ENCODE results near the gene DOCK3.

DNA sequence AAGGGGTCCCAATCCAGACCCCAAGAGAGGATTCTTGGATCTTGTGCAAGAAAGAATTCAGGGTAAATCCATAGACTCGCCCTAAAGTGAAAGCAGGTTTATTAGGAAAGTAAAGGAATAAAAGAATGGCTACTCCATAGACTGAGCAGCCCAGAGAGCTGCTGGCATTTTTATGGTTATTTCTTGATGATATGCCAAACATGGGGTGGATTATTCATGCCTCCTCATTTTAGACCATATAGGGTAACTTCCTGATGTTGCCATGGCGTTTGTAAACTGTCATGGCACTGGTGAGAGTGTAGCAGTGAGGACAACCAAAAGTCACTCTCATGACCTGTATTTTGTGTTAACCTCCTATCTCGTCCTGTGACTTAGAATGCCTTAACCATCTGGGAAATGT, 142.2 kb downstream of the DOCK3 start:
- TF ChIP-seq REST (IDR thresholded peaks at IDR 0.05; ENCODE audit: insufficient read depth in 1 of 2, low read depth in 2 of 2, low read length in 2 of 2), result no peak
- no peak for TF ChIP-seq TAF1 (IDR thresholded peaks at IDR 0.05; ENCODE audit: borderline replicate concordance, insufficient read depth, low read length)
- TF ChIP-seq POLR2AphosphoS5 (IDR thresholded peaks at IDR 0.05; ENCODE audit: low read depth, low read length), result no peak
- TF ChIP-seq SIN3A (IDR thresholded peaks at IDR 0.05; ENCODE audit: borderline replicate concordance, insufficient read depth, low read length), result no peak

Data from PFSK-1 (cell line).